Stimulated activated CD4-positive, alpha-beta T cell treated with anti-CD3 and anti-CD28 coated beads, Interleukin-1b, Interleukin-23, amount 100 ng/mL, for 4 hours (primary cell): ENCODE measurements around the gene CLUH.

Source experiments
- DNase-seq, 2 donors: peaks; one replicate each; pipeline ENCODE4 v3.0.0-alpha.2; 2020; ENCODE audit warnings: low read depth in 2 of 2

The CLUH gene

GRCh38 chr17:2711608-2712299, at the start of gene CLUH:
Gene CLUH, minus strand, starts transcription at chr17:2711764. Its CDS starts 103 bp downstream, at chr17:2711661.
- peak; percentile 97 to 98 for DNase-seq

- DNase-seq: no peak
Measured at GRCh38 chr17:2758870-2759269, 47.3 kb upstream of the CLUH start.

- no peak for DNase-seq
Measured at GRCh38 chr17:2755891-2756724, 44.5 kb upstream of the CLUH start.

- no peak for DNase-seq
Measured at GRCh38 chr17:2751491-2751890, 39.9 kb upstream of the CLUH start.

- no peak for DNase-seq
Measured at GRCh38 chr17:2750721-2751120, 39.2 kb upstream of the CLUH start.

- DNase-seq: peak; percentile 50 to 69
Measured at GRCh38 chr17:2749784-2750181, 38.2 kb upstream of the CLUH start.

GRCh38 chr17:2749058-2749783, 37.7 kb upstream of the CLUH start, which contains the start of gene CCDC92B:
Gene CCDC92B, minus strand, starts transcription at chr17:2749652. Its CDS starts 14,507 bp downstream, at chr17:2735145.
- no peak for DNase-seq

- no peak for DNase-seq
Measured at GRCh38 chr17:2745317-2746037, 33.9 kb upstream of the CLUH start.

GRCh38 chr17:2737693-2738092, 26.1 kb upstream of the CLUH start:
- DNase-seq: no peak

GRCh38 chr17:2736956-2737355, 25.4 kb upstream of the CLUH start:
- DNase-seq: no peak

- no peak for DNase-seq
Measured at GRCh38 chr17:2735896-2736295, 24.3 kb upstream of the CLUH start.

- no peak for DNase-seq
Measured at GRCh38 chr17:2734939-2735338, 23.4 kb upstream of the CLUH start.

- DNase-seq: no peak
Measured at GRCh38 chr17:2731807-2732206, 20.2 kb upstream of the CLUH start.

- DNase-seq: no peak
Measured at GRCh38 chr17:2730764-2731353, 19.3 kb upstream of the CLUH start.

GRCh38 chr17:2724784-2725164, 13.2 kb upstream of the CLUH start:
- DNase-seq: peak; percentile 30 to 53

- DNase-seq: no peak
Measured at GRCh38 chr17:2723997-2724783, 12.6 kb upstream of the CLUH start.

- DNase-seq: no peak
Measured at GRCh38 chr17:2723505-2723996, 12.0 kb upstream of the CLUH start.

GRCh38 chr17:2722611-2723010, 11.0 kb upstream of the CLUH start:
- no peak for DNase-seq

GRCh38 chr17:2721603-2722002, 10.0 kb upstream of the CLUH start:
- no peak for DNase-seq

- no peak for DNase-seq
Measured at GRCh38 chr17:2719861-2720260, 8.3 kb upstream of the CLUH start.
